ENCODE results near the gene ITFG2. TPM values are rescaled to one million over a fixed set of nuclear protein-coding genes. Genes with fewer than 3 reads are reported as not detected.

Gene ITFG2
- total and polyA plus RNA-seq, 9 of the 15 experiments (the other 6 are each of a cell fraction or from before 2014, with no cell fraction given) = 15.0 to 22.8 (median 19.4) TPM

- TF ChIP-seq ETV1 (tag; conservative IDR thresholded peaks at IDR 0.05; ENCODE audit: low read depth) = peak; percentile 70
- TF ChIP-seq, protein P1, sequence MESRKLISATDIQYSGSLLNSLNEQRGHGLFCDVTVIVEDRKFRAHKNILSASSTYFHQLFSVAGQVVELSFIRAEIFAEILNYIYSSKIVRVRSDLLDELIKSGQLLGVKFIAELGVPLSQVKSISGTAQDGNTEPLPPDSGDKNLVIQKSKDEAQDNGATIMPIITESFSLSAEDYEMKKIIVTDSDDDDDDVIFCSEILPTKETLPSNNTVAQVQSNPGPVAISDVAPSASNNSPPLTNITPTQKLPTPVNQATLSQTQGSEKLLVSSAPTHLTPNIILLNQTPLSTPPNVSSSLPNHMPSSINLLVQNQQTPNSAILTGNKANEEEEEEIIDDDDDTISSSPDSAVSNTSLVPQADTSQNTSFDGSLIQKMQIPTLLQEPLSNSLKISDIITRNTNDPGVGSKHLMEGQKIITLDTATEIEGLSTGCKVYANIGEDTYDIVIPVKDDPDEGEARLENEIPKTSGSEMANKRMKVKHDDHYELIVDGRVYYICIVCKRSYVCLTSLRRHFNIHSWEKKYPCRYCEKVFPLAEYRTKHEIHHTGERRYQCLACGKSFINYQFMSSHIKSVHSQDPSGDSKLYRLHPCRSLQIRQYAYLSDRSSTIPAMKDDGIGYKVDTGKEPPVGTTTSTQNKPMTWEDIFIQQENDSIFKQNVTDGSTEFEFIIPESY (CRISPR knock-in tag; IDR thresholded peaks at IDR 0.05) = peak; percentile 75
- peak; percentile 70 for TF ChIP-seq MBD2 (IDR thresholded peaks at IDR 0.05; ENCODE audit: borderline replicate concordance, low read depth)
- TF ChIP-seq FOXK2 (conservative IDR thresholded peaks at IDR 0.05 in 1 of 2, IDR thresholded peaks at IDR 0.05 in 1 of 2; ENCODE audit: low read depth in 2 of 2) = peak; percentile 76
- peak; percentile 33; the same call in 1 of the 2 replicates for TF ChIP-seq SOX6 (IDR thresholded peaks at IDR 0.05)
- TF ChIP-seq SRF (CRISPR knock-in tag; IDR thresholded peaks at IDR 0.05) = peak in 1 of 2 experiments; percentile 76; a peak in 2 of 4 replicates
- TF ChIP-seq ZC3H4 (CRISPR knock-in tag; IDR thresholded peaks at IDR 0.05; ENCODE audit: borderline replicate concordance) = no peak
- TF ChIP-seq FOXJ2 (tag; IDR thresholded peaks at IDR 0.05) = 0 out of 2 replicates have a peak, but pooled peaks have one; percentile 17
- TF ChIP-seq BCOR (IDR thresholded peaks at IDR 0.05) = peak; percentile 58; the same call in 1 of the 2 replicates
- peak; percentile 62; the same call in 1 of the 2 replicates for TF ChIP-seq ZBTB7A (IDR thresholded peaks at IDR 0.05; ENCODE audit: borderline replicate concordance, control insufficient read depth, low read depth, low read length)
- TF ChIP-seq ZNF184 (CRISPR knock-in tag; IDR thresholded peaks at IDR 0.05) = no peak
- TF ChIP-seq SIN3A (IDR thresholded peaks at IDR 0.05; ENCODE audit: borderline replicate concordance in 2 of 2, control insufficient read depth in 1 of 2, low read depth in 2 of 2, low read length in 2 of 2) = peak in 1 of 2 experiments; percentile 62; a peak in 2 of 4 replicates
- no peak for TF ChIP-seq ZNF778 (CRISPR knock-in tag; IDR thresholded peaks at IDR 0.05)
- no peak for TF ChIP-seq ARID1B (IDR thresholded peaks at IDR 0.05)
- no peak for TF ChIP-seq ZNF830 (CRISPR knock-in tag; IDR thresholded peaks at IDR 0.05)
- peak; percentile 68 for TF ChIP-seq RNF2 (IDR thresholded peaks at IDR 0.05)
- TF ChIP-seq RERE (CRISPR knock-in tag; IDR thresholded peaks at IDR 0.05; ENCODE audit: borderline replicate concordance) = no peak
- peak in 2 of 3 experiments; percentile 25 to 47 for TF ChIP-seq YY1 (IDR thresholded peaks at IDR 0.05; ENCODE audit: borderline replicate concordance in 1 of 3, control insufficient read depth in 1 of 3, extremely low read depth in 1 of 3, insufficient read depth in 3 of 3, insufficient read length in 1 of 3, insufficient replicate concordance in 2 of 3, low read depth in 1 of 3, low read length in 2 of 3)
- TF ChIP-seq TCF3 (CRISPR knock-in tag; IDR thresholded peaks at IDR 0.05) = peak; percentile 32
These were observed at the start of gene ITFG2 (continued) for GRCh38 chr12:2812290-2813213.

Measured in K562 (cell line).